ENCODE measurements around the gene TBC1D5.

GRCh38 chr3:17144665-17144993 lies 597.8 kb downstream of the TBC1D5 start:
- TF ChIP-seq CTCF (IDR thresholded peaks at IDR 0.05): no peak
- no peak for TF ChIP-seq POLR2AphosphoS5 (IDR thresholded peaks at IDR 0.05; ENCODE audit: insufficient read depth in 1 of 2, low read depth in 1 of 2)

Data from vagina (tissue), 2 donors.